GM23248 (cell line): ENCODE measurements around the gene NOL6. TPM values are rescaled to one million over a fixed set of nuclear protein-coding genes. Genes with fewer than 3 reads are reported as not detected.

ENCODE experiments used
- DNase-seq: peaks from one replicate; pipeline ENCODE4 v3.0.0-alpha.2; 2015
- H2AFZ ChIP-seq: fragments of 200-600 bp; sonication (generic); 2 replicates; pipeline ENCODE4 v1.6.1; 2016; ENCODE audit warnings: antibody characterized with exemption
- H3F3A ChIP-seq: fragments of 200-600 bp; sonication (generic); 2 replicates; pipeline ENCODE4 v1.6.1; 2016; ENCODE audit warnings: mild to moderate bottlenecking, antibody characterized with exemption, mixed run types; ENCODE audit not compliant: insufficient read depth
- H3K27ac ChIP-seq: fragments of 200-600 bp; sonication (generic); 2 replicates; pipeline ENCODE4 v1.5.1; 2016; ENCODE audit warnings: mild to moderate bottlenecking
- H3K27me3 ChIP-seq: fragments of 200-600 bp; sonication (generic); replicated peaks from 2 replicates; pipeline ENCODE4 v1.6.1; 2016; ENCODE audit warnings: mild to moderate bottlenecking; ENCODE audit not compliant: insufficient read depth
- H3K36me3 ChIP-seq: fragments of 200-600 bp; sonication (generic); 2 replicates; pipeline ENCODE4 v1.6.1; 2016; ENCODE audit warnings: low read depth, mild to moderate bottlenecking
- H3K4me1 ChIP-seq: fragments of 200-600 bp; sonication (generic); 2 replicates; pipeline ENCODE4 v1.6.1; 2016; ENCODE audit warnings: mild to moderate bottlenecking; ENCODE audit not compliant: insufficient read depth
- H3K4me2 ChIP-seq: fragments of 200-600 bp; sonication (generic); one replicate; pipeline ENCODE4 v1.6.1; 2016; ENCODE audit warnings: mild to moderate bottlenecking; ENCODE audit not compliant: unreplicated experiment
- H3K4me3 ChIP-seq: fragments of 200-600 bp; sonication (generic); 2 replicates; pipeline ENCODE4 v1.5.1; 2016; ENCODE audit warnings: mild to moderate bottlenecking
- H3K79me2 ChIP-seq: fragments of 200-600 bp; sonication (generic); 2 replicates; pipeline ENCODE4 v1.6.1; 2016; ENCODE audit warnings: mild to moderate bottlenecking; ENCODE audit not compliant: insufficient read depth
- H3K9ac ChIP-seq: fragments of 200-600 bp; sonication (generic); 2 replicates; pipeline ENCODE4 v1.6.1; 2016; ENCODE audit warnings: mild to moderate bottlenecking
- H3K9me2 ChIP-seq: fragments of 200-600 bp; sonication (generic); 2 replicates; pipeline ENCODE4 v1.6.1; 2016; ENCODE audit warnings: mixed run types, mild to moderate bottlenecking, moderate library complexity; ENCODE audit not compliant: insufficient read depth
- H3K9me3 ChIP-seq: fragments of 200-600 bp; sonication (generic); one replicate; pipeline ENCODE4 v1.6.1; 2017; ENCODE audit warnings: low read depth
- H4K20me1 ChIP-seq: fragments of 200-600 bp; sonication (generic); 2 replicates; pipeline ENCODE4 v1.6.0; 2016; ENCODE audit not compliant: insufficient read depth
- EZH2 ChIP-seq: fragments of 200-600 bp; sonication (generic); IDR thresholded peaks from 2 replicates; pipeline ENCODE4 v1.6.1; 2018; ENCODE audit warnings: antibody characterized with exemption, mild to moderate bottlenecking; ENCODE audit not compliant: insufficient read depth, poor library complexity, severe bottlenecking
- EZH2phosphoT487 ChIP-seq: fragments of 200-600 bp; sonication (generic); IDR thresholded peaks from 2 replicates; pipeline ENCODE4 v1.6.1; 2018; ENCODE audit warnings: antibody characterized with exemption, moderate library complexity, mild to moderate bottlenecking, low read depth; ENCODE audit not compliant: insufficient read depth
- WGBS, 2 experiments: methylation state at CpG; one replicate each; pipeline ENCODE4 v1.1.6; 2015 to 2017; ENCODE audit warnings: low lambda C conversion rate in 2 of 2, low coverage in 1 of 2; ENCODE audit errors: missing lambda C conversion rate in 2 of 2; 5-methylcytosine and 5-hydroxymethylcytosine counted together
- in situ Hi-C: fragments of 300-500 bp; cut with MboI; formaldehyde crosslinking; loops from 2 replicates; pipeline ENCODE4 v1.15.0; 2020
- polyA plus RNA-seq: library from polyadenylated mRNA; unstranded; fragments of >200 nt; fragmentation: Nextera tagmentation; extraction: Ambion mirVana; gene quantifications from 2 replicates; pipeline ENCODE4 v1.2.1, GENCODE V29; 2016
- total RNA-seq: library from RNA; depleted of rRNA; stranded (reverse); fragments of >200 nt; shearing (Covaris generic); gene quantifications from 2 replicates; pipeline ENCODE4 v1.2.3, GENCODE V29; 2014

NOL6 gene
- total and polyA plus RNA-seq, 2 experiments from 2014 or later, result 18.0 to 31.2 TPM

GRCh38 chr9:33469891-33470290 is 3.8 kb downstream of the NOL6 start:
- in situ Hi-C loops, result loop anchor here (25.0 kb wide), 1 partner anchor 383 kb away; the partner anchor contains the start of gene SMU1
- Histone ChIP-seq H4K20me1 (no peaks in the 10 kb centered on the region), H3K9me3 (no peaks in the 10 kb centered on the region), H3K4me3 (no peak overlapping the region), H2AFZ (no peak overlapping the region), H3K4me2 (no peak overlapping the region), H3K27ac (no peak overlapping the region), H3K9ac (no peak overlapping the region), H3K27me3 (no peaks in the 10 kb centered on the region), H3K79me2 (peaks cover 38% of the 10 kb centered on the region), H3K4me1 (peaks cover 18% of the 10 kb centered on the region; the same call in 1 of the 2 replicates), H3K9me2 (no peaks in the 10 kb centered on the region), H3K36me3 (peaks cover 29% of the 10 kb centered on the region; the same call in 1 of the 2 replicates), H3F3A (no peaks in the 10 kb centered on the region)
- no peak for DNase-seq
- WGBS, 2 experiments, result 85 to 87% methylated on average over 6 of the region's 6 CpGs
- TF ChIP-seq EZH2 (no peak), EZH2phosphoT487 (no peak)

GRCh38 chr9:33468797-33469621 is 4.7 kb downstream of the NOL6 start:
- Histone ChIP-seq H3K9ac (no peak overlapping the region), H3K36me3 (peaks cover 35% of the 10 kb centered on the region; the same call in 1 of the 2 replicates), H3K4me3 (no peak overlapping the region), H4K20me1 (no peaks in the 10 kb centered on the region), H3K9me3 (no peaks in the 10 kb centered on the region), H3F3A (no peaks in the 10 kb centered on the region), H3K27me3 (no peaks in the 10 kb centered on the region), H3K9me2 (no peaks in the 10 kb centered on the region), H2AFZ (no peak overlapping the region), H3K4me1 (peaks cover 15% of the 10 kb centered on the region; the same call in 1 of the 2 replicates), H3K4me2 (no peak overlapping the region), H3K79me2 (peaks cover 34% of the 10 kb centered on the region), H3K27ac (no peak overlapping the region)
- no peak for DNase-seq
- TF ChIP-seq EZH2phosphoT487 (no peak), EZH2 (no peak)
- in situ Hi-C loops, result loop anchor here (25.0 kb wide), 1 partner anchor 382 kb away; the partner anchor contains the start of gene SMU1
- WGBS, 2 experiments, result 92 to 94% methylated on average over 21 of the region's 21 CpGs

- H3K4me2 ChIP-seq, result no peak overlapping the region
- H4K20me1 ChIP-seq, result no peaks in the 10 kb centered on the region
- 48 to 49% methylated on average over 4 of the region's 4 CpGs for WGBS, 2 experiments
- peaks cover 29% of the 10 kb centered on the region for H3K79me2 ChIP-seq
- peaks cover 15% of the 10 kb centered on the region; the same call in 1 of the 2 replicates for H3K4me1 ChIP-seq
- H3K9ac ChIP-seq, result no peak overlapping the region
- H3F3A ChIP-seq, result no peaks in the 10 kb centered on the region
- in situ Hi-C loops, result loop anchor here (25.0 kb wide), 1 partner anchor 381 kb away; the partner anchor contains the start of gene SMU1
- H3K27me3 ChIP-seq, result no peaks in the 10 kb centered on the region
- no peak for DNase-seq
- no peak overlapping the region for H2AFZ ChIP-seq
- H3K9me2 ChIP-seq, result no peaks in the 10 kb centered on the region
- no peak overlapping the region for H3K4me3 ChIP-seq
- no peaks in the 10 kb centered on the region for H3K9me3 ChIP-seq
- peaks cover 40% of the 10 kb centered on the region for H3K36me3 ChIP-seq
- no peak overlapping the region for H3K27ac ChIP-seq
- TF ChIP-seq EZH2 (no peak), EZH2phosphoT487 (no peak)
Measured at GRCh38 chr9:33468215-33468730, 5.5 kb downstream of the NOL6 start.

GRCh38 chr9:33467526-33467925 is 6.2 kb downstream of the NOL6 start:
- H3K36me3 ChIP-seq, result peaks cover 46% of the 10 kb centered on the region
- no peaks in the 10 kb centered on the region for H3F3A ChIP-seq
- H4K20me1 ChIP-seq, result no peaks in the 10 kb centered on the region
- no peaks in the 10 kb centered on the region for H3K27me3 ChIP-seq
- H3K79me2 ChIP-seq, result peaks cover 22% of the 10 kb centered on the region
- H3K9me2 ChIP-seq, result no peaks in the 10 kb centered on the region
- no peak overlapping the region for H3K4me2 ChIP-seq
- TF ChIP-seq EZH2 (no peak), EZH2phosphoT487 (no peak)
- H3K27ac ChIP-seq, result no peak overlapping the region
- no peak for DNase-seq
- H3K9me3 ChIP-seq, result no peaks in the 10 kb centered on the region
- H3K4me1 ChIP-seq, result peaks cover 13% of the 10 kb centered on the region; the same call in 1 of the 2 replicates
- in situ Hi-C loops, result loop anchor here (25.0 kb wide), 1 partner anchor 380 kb away; the partner anchor contains the start of gene SMU1
- no peak overlapping the region for H3K9ac ChIP-seq
- no peak overlapping the region for H2AFZ ChIP-seq
- H3K4me3 ChIP-seq, result no peak overlapping the region
- 68 to 70% methylated on average over 7 of the region's 7 CpGs for WGBS, 2 experiments
